ENCODE measurements around the gene CECR2. TPM values are rescaled to one million over a fixed set of nuclear protein-coding genes. Genes with fewer than 3 reads are reported as not detected.

Gene CECR2
- total RNA-seq, 1 experiment from 2014 or later, result 154 TPM

GRCh38 chr22:17523925-17524324 is 154.7 kb downstream of the CECR2 start:
- TF ChIP-seq CTCF (conservative IDR thresholded peaks at IDR 0.05), result no peak
- no peak overlapping the region for H3K4me2 ChIP-seq (ENCODE audit: insufficient read depth, insufficient read length, low read length)
- H2BK12ac ChIP-seq (ENCODE audit: insufficient read length, low read depth, low read length), result no peak overlapping the region
- no peak overlapping the region for H2BK120ac ChIP-seq (ENCODE audit: low read depth, low read length, poor library complexity, severe bottlenecking)
- no peak overlapping the region for H3K18ac ChIP-seq (ENCODE audit: insufficient read length, low read depth, low read length)
- H3K27ac ChIP-seq (ENCODE audit: insufficient read length, low read depth, low read length), result no peak overlapping the region
- no peak overlapping the region for H3K4me3 Mint-ChIP-seq
- no peak overlapping the region for H3K23ac ChIP-seq (ENCODE audit: insufficient read length, low read depth, low read length)
- H3K79me1 ChIP-seq (ENCODE audit: insufficient read depth, low read depth, low read length, poor library complexity, severe bottlenecking), result peaks cover 3% of the 10 kb centered on the region
- no peaks in the 10 kb centered on the region for H3K27me3 Mint-ChIP-seq (ENCODE audit: low read depth)
- H2BK15ac ChIP-seq (ENCODE audit: low read depth, low read length), result no peak overlapping the region
- no peak overlapping the region for H2BK5ac ChIP-seq (ENCODE audit: insufficient read length, low read length)
- H3K4ac ChIP-seq (ENCODE audit: low read depth, low read length), result no peak overlapping the region
- H3K9me3 ChIP-seq (ENCODE audit: control insufficient read depth, low read depth, low read length), result no peaks in the 10 kb centered on the region
- H2AK5ac ChIP-seq (ENCODE audit: insufficient read length, low read length), result no peak overlapping the region
- no peak for DNase-seq
- WGBS (ENCODE audit: extremely low coverage, insufficient read length, low lambda C conversion rate), result no CpG with 5 or more reads among the region's 10 CpGs
- no peak overlapping the region for H2BK20ac ChIP-seq (ENCODE audit: low read depth, low read length, poor library complexity, severe bottlenecking)
- H4K20me1 ChIP-seq (ENCODE audit: control insufficient read depth, insufficient read depth, insufficient read length), result no peaks in the 10 kb centered on the region
- peaks cover 0 to 3% of the 10 kb centered on the region in 2 experiments; a peak in 1 of 4 replicates for H3K4me1 Mint-ChIP-seq
- H3K9ac ChIP-seq (ENCODE audit: extremely low read depth, insufficient read length, low read length), result no peak overlapping the region
- peaks cover 46 to 83% (median 72%) of the 10 kb centered on the region in 3 experiments for H3K36me3 Mint-ChIP-seq (ENCODE audit: insufficient read depth in 1 of 3, low read depth in 3 of 3)
- no peak overlapping the region for H2AFZ ChIP-seq (ENCODE audit: low read length)
- no peak overlapping the region for H3K56ac ChIP-seq (ENCODE audit: insufficient read length, low read depth, low read length)
- H3K4me1 ChIP-seq (ENCODE audit: insufficient read depth, low read length), result no peaks in the 10 kb centered on the region
- peak overlapping the region in 2 of 3 experiments; percentile 29 to 56; a peak in 2 of 7 replicates for H3K27ac Mint-ChIP-seq
- H4K5ac ChIP-seq (ENCODE audit: insufficient read length, low read depth, low read length), result peak overlapping the region; percentile 57
- no peaks in the 10 kb centered on the region for H3K79me2 ChIP-seq (ENCODE audit: insufficient read depth, low read length)
- no peaks in the 10 kb centered on the region for H3K27me3 ChIP-seq (ENCODE audit: insufficient read depth, low read length)
- H3K14ac ChIP-seq (ENCODE audit: insufficient read depth, low read length), result no peak overlapping the region
- H3K23me2 ChIP-seq (ENCODE audit: insufficient read length, low read depth, low read length, poor library complexity, severe bottlenecking), result no peaks in the 10 kb centered on the region
- H4K8ac ChIP-seq (replicated peaks; ENCODE audit: insufficient read length, low read depth, low read length), result no peak overlapping the region
- H4K91ac ChIP-seq (ENCODE audit: insufficient read length, low read depth, low read length), result no peak overlapping the region
- H3K9me3 Mint-ChIP-seq, result peaks cover 0 to 3% of the 10 kb centered on the region in 2 experiments; a peak in 1 of 5 replicates
- no peak overlapping the region for H3T11ph ChIP-seq (ENCODE audit: low read length)
